Measurements from ENCODE around the gene GPA33. TPM values are rescaled to one million over a fixed set of nuclear protein-coding genes. Genes with fewer than 3 reads are reported as not detected.

GPA33 gene
- total and polyA plus RNA-seq, 8 donors, result 0.11 to 0.55 (median 0.27) TPM; not detected in 2

DNA sequence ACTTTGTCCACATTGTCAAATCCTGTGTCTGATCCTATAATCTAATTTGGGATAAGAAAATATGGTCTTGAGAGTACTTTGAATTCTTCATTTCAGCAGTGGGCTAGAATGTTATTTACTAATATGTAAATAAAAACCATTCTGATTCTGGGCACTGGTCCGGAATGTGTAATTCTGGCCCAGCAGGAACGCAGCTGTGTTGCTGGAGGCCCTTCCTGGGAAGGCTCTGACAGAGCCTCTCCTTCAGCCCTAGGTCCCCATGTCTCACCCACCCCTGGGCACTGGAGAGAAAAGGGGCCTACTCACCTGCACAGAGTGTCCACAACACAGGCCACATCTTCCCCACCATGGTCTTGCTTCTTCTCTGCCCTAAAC, 251 bp downstream of the GPA33 start:
- no peaks in the 10 kb centered on the region for H3K36me3 ChIP-seq
- peaks cover 0 to 3% of the 10 kb centered on the region in 2 donors for H3K4me1 ChIP-seq
- DNase-seq (no peak), ATAC-seq (no peak)
- intact Hi-C loops (cut with DNase I), result no loop called here
- H3K27ac ChIP-seq, result peak overlapping the region; percentile 33 to 64
- H3K9me3 ChIP-seq, result no peaks in the 10 kb centered on the region
- no peak for TF ChIP-seq CTCF (IDR thresholded peaks at IDR 0.05)
- H3K27me3 ChIP-seq, result no peaks in the 10 kb centered on the region
- no peak overlapping the region for H3K4me3 ChIP-seq

DNA sequence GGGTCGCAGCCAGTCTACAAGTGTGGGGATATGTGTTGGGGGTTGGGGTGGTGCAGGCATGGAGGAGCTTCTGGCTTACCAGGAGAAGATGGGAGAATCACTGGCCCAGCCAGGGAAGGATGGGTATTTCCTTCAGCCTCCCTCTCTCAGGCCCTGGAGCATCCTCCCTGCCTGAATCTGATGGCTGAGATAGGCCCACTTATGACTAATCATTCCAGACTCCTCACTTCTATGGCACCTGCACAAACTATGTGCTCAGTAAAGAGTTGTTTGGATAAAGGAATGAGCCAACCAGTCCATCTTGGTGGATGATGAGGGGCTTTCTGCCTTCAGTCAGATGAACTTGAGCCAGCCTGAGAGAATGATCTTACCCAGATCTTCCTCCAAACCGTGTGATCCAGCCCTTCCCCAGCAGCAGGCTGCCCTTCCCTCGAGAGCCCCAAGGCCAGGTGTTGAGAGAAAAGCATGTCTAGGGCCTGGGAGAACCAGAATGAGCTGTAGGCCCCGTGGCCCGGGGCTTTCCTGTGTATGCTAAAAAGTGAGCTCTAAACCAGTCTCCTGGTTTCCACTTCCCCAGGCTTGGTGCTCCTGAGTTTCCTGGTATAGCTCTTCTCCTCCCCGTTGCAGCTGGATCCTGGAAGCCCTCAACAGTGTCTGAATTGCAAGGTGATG, 1.3 kb downstream of the GPA33 start:
- H3K4me1 ChIP-seq, result peaks cover 0 to 3% of the 10 kb centered on the region in 2 donors
- H3K36me3 ChIP-seq, result no peaks in the 10 kb centered on the region
- H3K4me3 ChIP-seq, result no peak overlapping the region
- TF ChIP-seq CTCF (IDR thresholded peaks at IDR 0.05), result no peak
- ATAC-seq (no peak), DNase-seq (no peak)
- intact Hi-C loops (cut with DNase I), result no loop called here
- no peak overlapping the region for H3K27ac ChIP-seq
- no peaks in the 10 kb centered on the region for H3K27me3 ChIP-seq
- no peaks in the 10 kb centered on the region for H3K9me3 ChIP-seq

DNA sequence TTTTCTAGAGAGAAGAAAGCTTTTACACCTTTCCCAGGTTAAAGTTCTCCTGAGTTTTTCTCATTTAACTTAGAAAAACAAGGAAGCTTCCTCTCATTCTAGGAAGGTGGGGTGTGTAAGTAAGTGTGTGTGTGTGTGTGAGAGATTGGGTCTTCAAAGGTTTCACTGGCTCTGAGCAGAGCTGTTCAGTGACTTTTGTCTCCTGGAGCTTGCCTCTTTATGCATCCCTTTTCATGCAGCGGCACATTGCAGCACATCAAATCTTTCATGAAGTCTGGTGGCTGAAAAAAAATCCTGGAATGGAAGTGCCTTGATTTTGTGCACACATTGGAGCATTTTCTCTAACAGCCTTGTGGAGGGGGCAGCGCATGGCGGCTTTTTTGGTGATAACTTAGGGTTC, 3.4 kb downstream of the GPA33 start:
- TF ChIP-seq CTCF (IDR thresholded peaks at IDR 0.05), result no peak
- Histone ChIP-seq H3K27ac (no peak overlapping the region), H3K36me3 (no peaks in the 10 kb centered on the region), H3K9me3 (no peaks in the 10 kb centered on the region), H3K4me3 (no peak overlapping the region), H3K4me1 (peaks cover 0 to 3% of the 10 kb centered on the region in 2 donors), H3K27me3 (peaks cover 0 to 12% of the 10 kb centered on the region in 2 donors)
- ATAC-seq, result no peak
- intact Hi-C loops (cut with DNase I), result no loop called here
- no peak for DNase-seq

- TF ChIP-seq CTCF (IDR thresholded peaks at IDR 0.05), result no peak
- peaks cover 0 to 20% of the 10 kb centered on the region in 2 donors for H3K27me3 ChIP-seq
- no peak for ATAC-seq
- DNase-seq, result peak in 1 of 4 donors; percentile 54
- intact Hi-C loops (cut with DNase I), result no loop called here
- peaks cover 0 to 3% of the 10 kb centered on the region in 2 donors for H3K4me1 ChIP-seq
- H3K27ac ChIP-seq, result no peak overlapping the region
- H3K36me3 ChIP-seq, result no peaks in the 10 kb centered on the region
- H3K4me3 ChIP-seq, result no peak overlapping the region
- no peaks in the 10 kb centered on the region for H3K9me3 ChIP-seq
Measured at GRCh38 chr1:167086033-167086432, 4.1 kb downstream of the GPA33 start.

DNA sequence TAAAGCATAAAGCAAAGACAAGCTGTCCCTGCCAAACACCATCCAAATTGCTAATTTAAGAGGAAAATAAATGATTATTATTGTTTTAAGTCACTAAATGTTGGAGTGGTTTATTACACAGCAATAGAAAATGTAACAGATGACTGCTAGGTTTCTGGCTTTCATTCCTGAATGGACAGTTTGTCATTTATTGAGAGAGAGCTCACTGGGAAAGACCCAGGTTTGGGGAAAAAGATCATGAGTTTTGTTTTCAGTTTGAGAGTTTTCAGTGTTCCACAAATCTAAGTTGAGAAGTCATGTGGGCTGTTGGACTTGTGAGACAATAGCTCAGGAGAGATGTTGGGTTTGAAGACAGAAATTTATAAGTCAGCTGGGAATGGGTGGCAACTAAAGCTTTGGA, 5.4 kb downstream of the GPA33 start:
- H3K27me3 ChIP-seq, result peaks cover 0 to 26% of the 10 kb centered on the region in 2 donors
- ATAC-seq (no peak), DNase-seq (no peak)
- no peaks in the 10 kb centered on the region for H3K4me1 ChIP-seq
- no peak for TF ChIP-seq CTCF (IDR thresholded peaks at IDR 0.05)
- H3K4me3 ChIP-seq, result no peak overlapping the region
- no peak overlapping the region for H3K27ac ChIP-seq
- no peaks in the 10 kb centered on the region for H3K36me3 ChIP-seq
- H3K9me3 ChIP-seq, result no peaks in the 10 kb centered on the region
- intact Hi-C loops (cut with DNase I), result no loop called here
